Activated CD8-positive, alpha-beta memory T cell treated with anti-CD3 and anti-CD28 coated beads for 4 hours (primary cell): Measurements from ENCODE around the gene MZT2A.
"Not testable (repeated sequence)": the region's sequence is repeated elsewhere in the genome, so short reads cannot be mapped to it uniquely, and the experiment has no call there.

Experiments used
- DNase-seq, 2 donors: peaks; one replicate each; pipeline ENCODE4 v3.0.0-alpha.2; 2020; ENCODE audit warnings: low read depth in 2 of 2

Gene MZT2A

GRCh38 chr2:131520526-131520925, 28.3 kb upstream of the MZT2A start:
- DNase-seq: no peak

GRCh38 chr2:131519871-131520470, 27.8 kb upstream of the MZT2A start:
- not testable (repeated sequence) for DNase-seq

GRCh38 chr2:131519466-131519865, 27.3 kb upstream of the MZT2A start:
- DNase-seq: no peak

GRCh38 chr2:131518531-131518930, 26.3 kb upstream of the MZT2A start:
- DNase-seq: not testable (repeated sequence)

GRCh38 chr2:131517856-131518255, 25.7 kb upstream of the MZT2A start:
- DNase-seq: not testable (repeated sequence)

- no peak for DNase-seq
Measured at GRCh38 chr2:131517106-131517831, 25.1 kb upstream of the MZT2A start.

GRCh38 chr2:131516621-131517020, 24.4 kb upstream of the MZT2A start:
- not testable (repeated sequence) for DNase-seq

GRCh38 chr2:131516011-131516410, 23.8 kb upstream of the MZT2A start:
- DNase-seq: no peak

- not testable (repeated sequence) for DNase-seq
Measured at GRCh38 chr2:131515235-131515634, 23.0 kb upstream of the MZT2A start.

- not testable (repeated sequence) for DNase-seq
Measured at GRCh38 chr2:131514408-131515166, 22.4 kb upstream of the MZT2A start.

- not testable (repeated sequence) for DNase-seq
Measured at GRCh38 chr2:131511969-131512870, 20.0 kb upstream of the MZT2A start.

GRCh38 chr2:131511291-131511968, 19.2 kb upstream of the MZT2A start:
- not testable (repeated sequence) for DNase-seq

- DNase-seq: no peak
Measured at GRCh38 chr2:131509615-131510014, 17.4 kb upstream of the MZT2A start.

- DNase-seq: not testable (repeated sequence)
Measured at GRCh38 chr2:131504082-131504750, 12.0 kb upstream of the MZT2A start.

- not testable (repeated sequence) for DNase-seq
Measured at GRCh38 chr2:131503587-131503986, 11.4 kb upstream of the MZT2A start.

GRCh38 chr2:131498321-131498973, 6.2 kb upstream of the MZT2A start:
- DNase-seq: not testable (repeated sequence)

GRCh38 chr2:131495506-131495905, 3.3 kb upstream of the MZT2A start:
- DNase-seq: not testable (repeated sequence)

- DNase-seq: no peak
Measured at GRCh38 chr2:131493199-131493968, 1.2 kb upstream of the MZT2A start.
